Kidney (tissue), 14 donors: ENCODE measurements around the gene CEP85L. TPM values are rescaled to one million over a fixed set of nuclear protein-coding genes. Genes with fewer than 3 reads are reported as not detected.

Experiments
- DNase-seq, 5 donors: peaks; one replicate each; pipeline ENCODE4 v3.0.0-alpha.2; 2013 to 2020
- FAIRE-seq: peaks from 2 replicates; lab custom pipeline; 2012; peaks lifted over from hg19 to GRCh38; lab: Jason Lieb, UNC
- H3K27ac ChIP-seq, 2 donors: one replicate each; pipeline ENCODE4 v1.7.0; 2013; ENCODE audit warnings: low read depth in 2 of 2, low read length in 2 of 2, inconsistent platforms in 1 of 2
- H3K27me3 ChIP-seq: one replicate; pipeline ENCODE4 v1.7.1; 2013; ENCODE audit warnings: low read length, inconsistent platforms; ENCODE audit not compliant: control insufficient read depth, insufficient read depth
- H3K36me3 ChIP-seq, 3 donors: one replicate each; pipeline versions ENCODE4 v1.7.0 to v1.7.1; 2013; ENCODE audit warnings: low read length in 3 of 3, control low read depth in 1 of 3, inconsistent platforms in 1 of 3; ENCODE audit not compliant: insufficient read depth in 3 of 3, control insufficient read depth in 2 of 3
- H3K4me1 ChIP-seq, 3 donors: one replicate each; pipeline versions ENCODE4 v1.7.0 to v1.7.1; 2013; ENCODE audit warnings: low read length in 3 of 3, inconsistent platforms in 1 of 3, low read depth in 1 of 3; ENCODE audit not compliant: control insufficient read depth in 2 of 3, insufficient read depth in 2 of 3
- H3K4me3 ChIP-seq, 3 donors: one replicate each; pipeline versions ENCODE4 v1.7.0 to v1.8.1; 2013; ENCODE audit warnings: low read length in 3 of 3, control low read depth in 1 of 3, inconsistent platforms in 1 of 3
- H3K9ac ChIP-seq, 3 donors: one replicate each; pipeline versions ENCODE4 v1.7.0 to v1.7.1; 2013; ENCODE audit warnings: low read length in 3 of 3, control low read depth in 1 of 3, inconsistent platforms in 1 of 3
- H3K9me3 ChIP-seq, 3 donors: one replicate each; pipeline versions ENCODE4 v1.7.0 to v1.7.1; 2013; ENCODE audit warnings: low read length in 3 of 3, control low read depth in 1 of 3, inconsistent platforms in 1 of 3; ENCODE audit not compliant: control insufficient read depth in 2 of 3, insufficient read depth in 1 of 3
- CTCF ChIP-seq: IDR thresholded peaks from 3 replicates; pipeline ENCODE4 v1.5.1; 2012; ENCODE audit warnings: mild to moderate bottlenecking, moderate library complexity, borderline replicate concordance; ENCODE audit not compliant: insufficient read depth; ENCODE audit errors: extremely low read depth
- intact Hi-C: fragments of 100-400 bp; cut with DNase I; formaldehyde crosslinking; loops from one replicate; pipeline ENCODE4 v1.11.1; 2022
- polyA plus RNA-seq: library from polyadenylated mRNA; stranded (reverse); fragments of 350-450 nt; fragmentation: Illumina TruSeq; extraction: RNeasy Lipid Tissue Mini Kit (QIAGEN cat#74804); gene quantifications from one replicate; pipeline ENCODE4 v1.2.3, GENCODE V29; 2014; ENCODE audit warnings: low read depth, low replicate concordance; ENCODE audit not compliant: insufficient read depth
- total RNA-seq: library from RNA; stranded (reverse); fragmentation: NEBNext Ultra II Directional; extraction: Animal tissue kit (Norgen Biotek cat#: 25700); gene quantifications from one replicate; pipeline ENCODE4 v1.2.1, GENCODE V29; 2021
- donor health status: control.
- donor health status: control.
- donor health status: control.
- donor health status: control.
- donor health status: control.
- donor health status: DM: yes; HTN: yes; CAD: no.
- donor health status: Normal renal cell carcinoma (clear cell type).

CEP85L gene
- total and polyA plus RNA-seq, 2 donors from 2014 or later = 0.84 to 12.9 TPM

DNA sequence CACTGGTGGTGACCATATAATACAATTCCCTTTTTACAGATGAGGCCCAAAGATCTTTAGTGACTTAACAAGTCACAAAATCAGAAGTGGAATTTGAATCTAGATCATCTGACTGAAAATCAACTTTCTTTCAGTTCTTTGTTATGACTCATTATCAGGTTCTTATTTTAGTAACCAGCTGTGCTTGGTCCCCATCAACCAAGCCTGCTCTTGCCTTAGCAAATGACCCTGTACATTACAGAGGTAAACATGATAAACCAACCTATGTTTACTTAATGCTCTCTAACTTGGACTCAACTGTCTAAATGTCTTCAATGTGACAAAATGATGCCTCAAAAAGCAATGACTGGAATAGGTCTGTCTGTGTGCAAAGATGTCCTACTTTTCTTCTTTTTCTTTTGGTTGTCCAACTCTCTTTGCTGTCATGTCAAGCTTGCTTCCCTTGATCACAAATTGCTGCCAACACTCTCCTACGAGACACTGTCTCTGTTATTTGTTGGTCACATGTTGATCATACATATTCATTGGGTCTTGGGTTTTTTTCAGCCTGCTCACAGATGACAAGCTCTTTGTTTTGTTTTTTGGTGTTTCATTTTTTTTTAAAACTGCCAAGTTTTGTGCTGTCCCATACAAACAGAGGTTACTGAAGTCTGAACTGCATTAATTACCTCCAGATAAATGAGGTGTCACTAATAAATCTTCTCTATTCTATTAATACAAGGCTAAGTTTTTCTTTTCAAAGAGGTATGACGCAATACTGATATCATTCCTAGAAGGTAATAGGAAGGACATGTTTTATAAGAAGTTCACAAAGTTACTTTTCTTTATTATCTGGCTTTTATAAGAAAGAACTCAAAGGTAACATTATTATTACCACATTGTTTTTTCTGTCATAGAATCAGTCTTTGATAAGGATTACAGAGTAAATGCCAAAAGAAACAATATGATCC lies 165.5 kb downstream of the CEP85L start:
- H3K4me1 ChIP-seq = no peaks in the 10 kb centered on the region
- FAIRE-seq (no peak), DNase-seq (no peak)
- TF ChIP-seq CTCF = no peak
- no peak overlapping the region for H3K9ac ChIP-seq
- no peaks in the 10 kb centered on the region for H3K27me3 ChIP-seq
- no peaks in the 10 kb centered on the region for H3K9me3 ChIP-seq
- no peak overlapping the region for H3K4me3 ChIP-seq
- H3K36me3 ChIP-seq = peaks cover 0 to 2% (median 0%) of the 10 kb centered on the region in 3 donors
- intact Hi-C loops = no loop called here
- H3K27ac ChIP-seq = no peak overlapping the region

- H3K4me3 ChIP-seq = no peak overlapping the region
- no peaks in the 10 kb centered on the region for H3K4me1 ChIP-seq
- no peaks in the 10 kb centered on the region for H3K9me3 ChIP-seq
- H3K9ac ChIP-seq = no peak overlapping the region
- H3K27me3 ChIP-seq = no peaks in the 10 kb centered on the region
- no peaks in the 10 kb centered on the region for H3K36me3 ChIP-seq
- DNase-seq = no peak
- FAIRE-seq = no peak
- H3K27ac ChIP-seq = no peak overlapping the region
- intact Hi-C loops = no loop called here
- TF ChIP-seq CTCF = no peak
These were observed 174.8 kb downstream of the CEP85L start for GRCh38 chr6:118476551-118476950.

DNA sequence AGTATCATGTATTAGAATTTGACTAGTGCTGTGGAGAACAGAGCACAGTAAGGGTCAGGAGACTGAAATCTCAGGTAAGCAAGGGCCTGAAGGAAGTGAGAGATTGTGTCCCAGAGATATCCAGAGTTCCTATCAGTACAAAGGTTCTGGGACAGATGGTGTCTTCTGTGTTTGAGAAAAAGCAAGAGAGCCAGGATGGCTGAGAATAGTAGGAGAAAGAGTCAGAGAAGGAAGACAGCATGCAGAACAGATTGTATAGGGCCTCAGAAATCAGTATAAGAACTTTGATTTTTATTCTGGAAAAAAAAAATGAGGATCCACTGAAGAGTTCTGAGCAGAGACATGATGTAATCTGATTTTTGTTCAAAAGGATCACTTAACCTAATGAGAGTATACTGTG lies 178.1 kb downstream of the CEP85L start:
- H3K9ac ChIP-seq = no peak overlapping the region
- peaks cover 0 to 2% (median 2%) of the 10 kb centered on the region in 3 donors for H3K36me3 ChIP-seq
- intact Hi-C loops = no loop called here
- no peak for TF ChIP-seq CTCF
- FAIRE-seq = no peak
- no peaks in the 10 kb centered on the region for H3K9me3 ChIP-seq
- DNase-seq = no peak
- no peaks in the 10 kb centered on the region for H3K4me1 ChIP-seq
- no peak overlapping the region for H3K27ac ChIP-seq
- H3K4me3 ChIP-seq = no peak overlapping the region
- H3K27me3 ChIP-seq = no peaks in the 10 kb centered on the region
